Liver (tissue), 9 donors: Measurements from ENCODE around the gene EFCAB7. TPM values are rescaled to one million over a fixed set of nuclear protein-coding genes. Genes with fewer than 3 reads are reported as not detected.
A peak's percentile ranks its signal among the peaks of the same experiment; 100 is the strongest.

Experiments used
- DNase-seq: peaks from one replicate; pipeline ENCODE4 v3.0.0-alpha.2; 2017; ENCODE audit warnings: low spot score
- H3K27ac ChIP-seq, 2 donors: one replicate each; pipeline ENCODE4 v1.7.0; 2013; ENCODE audit warnings: inconsistent platforms in 2 of 2, low read length in 2 of 2, control low read depth in 1 of 2, low read depth in 1 of 2, mild to moderate bottlenecking in 1 of 2
- H3K27me3 ChIP-seq, 4 donors: one replicate each; pipeline versions ENCODE4 v1.6.1 to v1.7.0; 2013; ENCODE audit warnings: low read length in 3 of 4, inconsistent platforms in 1 of 4, mild to moderate bottlenecking in 1 of 4, moderate library complexity in 1 of 4; ENCODE audit not compliant: control insufficient read depth in 4 of 4, insufficient read depth in 4 of 4
- H3K36me3 ChIP-seq, 4 donors: one replicate each; pipeline versions ENCODE4 v1.6.1 to v1.7.0; 2013; ENCODE audit warnings: low read length in 3 of 4, mild to moderate bottlenecking in 3 of 4, low read depth in 1 of 4, moderate library complexity in 1 of 4; ENCODE audit not compliant: control insufficient read depth in 4 of 4, insufficient read depth in 3 of 4
- H3K4me1 ChIP-seq, 4 donors: one replicate each; pipeline versions ENCODE4 v1.6.1 to v1.7.0; 2013; ENCODE audit warnings: low read length in 3 of 4, mild to moderate bottlenecking in 3 of 4, moderate library complexity in 1 of 4; ENCODE audit not compliant: control insufficient read depth in 4 of 4, insufficient read depth in 4 of 4
- H3K4me3 ChIP-seq, 3 donors: one replicate each; pipeline versions ENCODE4 v1.6.1 to v1.7.0; 2013; ENCODE audit warnings: low read length in 3 of 3, control low read depth in 1 of 3, low read depth in 1 of 3, mild to moderate bottlenecking in 1 of 3
- H3K9ac ChIP-seq, 2 donors: one replicate each; pipeline ENCODE4 v1.7.0; 2013; ENCODE audit warnings: low read length in 2 of 2, mild to moderate bottlenecking in 2 of 2, moderate library complexity in 2 of 2, control low read depth in 1 of 2, low read depth in 1 of 2
- H3K9me3 ChIP-seq, 4 donors: one replicate each; pipeline versions ENCODE4 v1.6.1 to v1.7.0; 2013; ENCODE audit warnings: low read length in 3 of 4; ENCODE audit not compliant: control insufficient read depth in 4 of 4
- EGR1 ChIP-seq, 2 donors: IDR thresholded peaks; 2 replicates each; pipeline ENCODE4 v1.6.1; 2016 to 2018; ENCODE audit warnings: antibody characterized with exemption in 2 of 2, low read depth in 2 of 2
- FOXA1 ChIP-seq: IDR thresholded peaks from 2 replicates; pipeline ENCODE4 v1.6.1; 2016; ENCODE audit warnings: antibody characterized with exemption
- FOXA2 ChIP-seq: IDR thresholded peaks from 2 replicates; pipeline ENCODE4 v1.6.1; 2016; ENCODE audit warnings: antibody characterized with exemption
- GABPA ChIP-seq, 2 donors: IDR thresholded peaks in 1 of 2; conservative IDR thresholded peaks in 1 of 2; 2 replicates each; pipeline ENCODE4 v1.6.1; 2016; ENCODE audit warnings: antibody characterized with exemption in 2 of 2, mild to moderate bottlenecking in 1 of 2, moderate library complexity in 1 of 2
- HNF4A ChIP-seq, 2 donors: conservative IDR thresholded peaks; 2 replicates each; pipeline ENCODE4 v1.6.1; 2016; ENCODE audit warnings: antibody characterized with exemption in 2 of 2, mild to moderate bottlenecking in 2 of 2
- HNF4G ChIP-seq: IDR thresholded peaks from 2 replicates; pipeline ENCODE4 v1.6.1; 2016; ENCODE audit warnings: antibody characterized with exemption
- JUND ChIP-seq, 2 donors: IDR thresholded peaks; 2 replicates each; pipeline ENCODE4 v1.6.1; 2016; ENCODE audit warnings: antibody characterized with exemption in 2 of 2
- NR2F2 ChIP-seq: IDR thresholded peaks from 2 replicates; pipeline ENCODE4 v1.6.1; 2016; ENCODE audit warnings: antibody characterized with exemption
- RAD21 ChIP-seq, 2 donors: IDR thresholded peaks; 2 replicates each; pipeline ENCODE4 v1.6.1; 2016; ENCODE audit warnings: antibody characterized with exemption in 2 of 2, mild to moderate bottlenecking in 2 of 2
- RXRA ChIP-seq, 2 donors: IDR thresholded peaks; 2 replicates each; pipeline ENCODE4 v1.6.1; 2017 to 2018; ENCODE audit warnings: antibody characterized with exemption in 2 of 2, mild to moderate bottlenecking in 1 of 2
- SP1 ChIP-seq: IDR thresholded peaks from 2 replicates; pipeline ENCODE4 v1.6.1; 2018; ENCODE audit warnings: antibody characterized with exemption, mild to moderate bottlenecking
- TAF1 ChIP-seq: conservative IDR thresholded peaks from 2 replicates; pipeline ENCODE4 v1.6.1; 2016; ENCODE audit warnings: antibody characterized with exemption, mild to moderate bottlenecking
- YY1 ChIP-seq: IDR thresholded peaks from 2 replicates; pipeline ENCODE4 v1.6.1; 2016; ENCODE audit warnings: antibody characterized with exemption, mild to moderate bottlenecking
- WGBS: extraction: QIAGEN DNeasy Blood & Tissue Kit; methylation state at CpG from one replicate; pipeline ENCODE4 v1.1.7; 2013; 5-methylcytosine and 5-hydroxymethylcytosine counted together
- polyA plus RNA-seq, 2 donors: library from polyadenylated mRNA; stranded (reverse) in 1 of 2; unstranded in 1 of 2; fragments of 200-250 nt in 1 of 2; fragments of >200 nt in 1 of 2; fragmentation: Nextera tagmentation in 1 of 2; extraction: Ambion mirVana in 1 of 2; gene quantifications; one replicate each; pipeline versions ENCODE4 v1.2.1 to v1.2.3, GENCODE V29; 2013 to 2015
- total RNA-seq, 2 donors: library from RNA; depleted of rRNA; stranded (reverse); fragments of >200 nt; gene quantifications; one replicate each; pipeline ENCODE4 v1.2.3, GENCODE V29; 2014
- TF ChIP-seq, protein P1 (sequence below): IDR thresholded peaks from 2 replicates; pipeline ENCODE4 v1.6.1; 2016; ENCODE audit warnings: antibody characterized with exemption
- TF ChIP-seq, protein P2 (sequence below): IDR thresholded peaks from 2 replicates; pipeline ENCODE4 v1.6.1; 2016; ENCODE audit warnings: antibody characterized with exemption, mild to moderate bottlenecking
- TF ChIP-seq, protein P3 (sequence below): IDR thresholded peaks from 2 replicates; pipeline ENCODE4 v1.6.1; 2016; ENCODE audit warnings: antibody characterized with exemption
- TF ChIP-seq, protein P4 (sequence below): fragments of 150-350 bp; IDR thresholded peaks from 2 replicates; pipeline ENCODE4 v1.5.1; 2017; ENCODE audit warnings: improper control_type of control experiment, low read depth, low read length; ENCODE audit not compliant: missing input control
- TF ChIP-seq, protein P5 (sequence below): IDR thresholded peaks from 2 replicates; pipeline ENCODE4 v1.6.1; 2016; ENCODE audit warnings: antibody characterized with exemption
- donor health status: healthy.
- donor health status: healthy.
- donor health status: healthy.
- donor health status: healthy.
- donor health status: healthy.

Gene EFCAB7
- total and polyA plus RNA-seq, 4 donors: 0.70 to 2.6 (median 1.9) TPM

DNA sequence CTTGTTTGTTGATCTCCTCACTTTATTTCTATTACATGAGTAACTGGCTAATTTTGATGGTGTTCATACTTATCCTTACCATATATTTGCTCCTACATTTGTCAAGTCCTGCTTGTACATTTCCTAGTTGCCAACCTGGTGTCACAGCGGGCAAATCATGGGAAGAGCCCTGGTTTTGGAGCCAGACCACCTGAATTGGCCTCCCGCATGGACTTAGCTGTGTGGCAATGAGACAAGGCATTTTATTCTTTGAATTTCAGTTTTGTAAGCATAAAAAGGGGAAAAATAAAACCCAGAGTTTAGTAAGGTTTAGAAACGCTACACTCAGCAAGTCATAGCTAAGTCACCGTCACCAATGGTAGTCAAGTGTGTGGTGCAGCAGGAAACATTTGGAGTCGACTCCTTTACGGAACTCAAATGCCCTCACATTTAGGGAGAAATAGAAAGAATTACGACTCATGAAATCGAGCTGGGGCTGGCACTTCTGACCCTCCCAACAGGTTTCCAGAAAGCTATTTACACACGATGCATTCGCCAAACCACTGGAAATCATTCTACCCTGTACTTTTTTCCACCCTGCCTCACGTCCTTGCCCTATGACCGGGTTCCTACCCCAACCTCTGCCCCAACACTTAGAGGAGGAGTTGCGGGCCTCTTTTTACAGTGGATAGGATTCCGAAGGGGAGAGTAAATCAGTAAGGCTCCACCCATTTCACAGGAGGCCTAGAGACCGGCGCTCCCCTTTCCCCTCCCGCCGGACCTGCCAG, 69.4 kb downstream of the EFCAB7 start:
- no peak for DNase-seq

More for the DNA sequence above, 69.4 kb downstream of the EFCAB7 start:
- no peaks in the 10 kb centered on the region for H3K9me3 ChIP-seq
- 10% methylated on average over 18 of the region's 18 CpGs for WGBS
- no peaks in the 10 kb centered on the region for H3K27me3 ChIP-seq
- H3K27ac ChIP-seq: peak overlapping the region; percentile 93 to 97
- peaks cover 10 to 40% (median 17%) of the 10 kb centered on the region in 4 donors for H3K4me1 ChIP-seq
- H3K4me3 ChIP-seq: peak overlapping the region; percentile 77 to 97 (median 84)
- TF ChIP-seq TAF1 (peak; percentile 91), JUND (IDR thresholded peaks at IDR 0.05) (peak; percentile 89 to 93), YY1 (peak; percentile 83), EGR1 (IDR thresholded peaks at IDR 0.05; ENCODE audit: low read depth in 2 of 2) (peak; percentile 63 to 89), GABPA (IDR thresholded peaks at IDR 0.05 in 1 of 2, conservative IDR thresholded peaks at IDR 0.05 in 1 of 2) (no peak), SP1 (peak; percentile 97), RAD21 (IDR thresholded peaks at IDR 0.05) (peak; percentile 51 to 52), HNF4A (conservative IDR thresholded peaks at IDR 0.05) (peak; percentile 94), FOXA1 (peak; percentile 87), HNF4G (peak; percentile 76), FOXA2 (peak; percentile 85), RXRA (IDR thresholded peaks at IDR 0.05) (peak; percentile 94 to 95), NR2F2 (peak; percentile 29)
- TF ChIP-seq, protein P1, sequence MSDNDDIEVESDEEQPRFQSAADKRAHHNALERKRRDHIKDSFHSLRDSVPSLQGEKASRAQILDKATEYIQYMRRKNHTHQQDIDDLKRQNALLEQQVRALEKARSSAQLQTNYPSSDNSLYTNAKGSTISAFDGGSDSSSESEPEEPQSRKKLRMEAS: peak; percentile 85
- TF ChIP-seq, protein P2, sequence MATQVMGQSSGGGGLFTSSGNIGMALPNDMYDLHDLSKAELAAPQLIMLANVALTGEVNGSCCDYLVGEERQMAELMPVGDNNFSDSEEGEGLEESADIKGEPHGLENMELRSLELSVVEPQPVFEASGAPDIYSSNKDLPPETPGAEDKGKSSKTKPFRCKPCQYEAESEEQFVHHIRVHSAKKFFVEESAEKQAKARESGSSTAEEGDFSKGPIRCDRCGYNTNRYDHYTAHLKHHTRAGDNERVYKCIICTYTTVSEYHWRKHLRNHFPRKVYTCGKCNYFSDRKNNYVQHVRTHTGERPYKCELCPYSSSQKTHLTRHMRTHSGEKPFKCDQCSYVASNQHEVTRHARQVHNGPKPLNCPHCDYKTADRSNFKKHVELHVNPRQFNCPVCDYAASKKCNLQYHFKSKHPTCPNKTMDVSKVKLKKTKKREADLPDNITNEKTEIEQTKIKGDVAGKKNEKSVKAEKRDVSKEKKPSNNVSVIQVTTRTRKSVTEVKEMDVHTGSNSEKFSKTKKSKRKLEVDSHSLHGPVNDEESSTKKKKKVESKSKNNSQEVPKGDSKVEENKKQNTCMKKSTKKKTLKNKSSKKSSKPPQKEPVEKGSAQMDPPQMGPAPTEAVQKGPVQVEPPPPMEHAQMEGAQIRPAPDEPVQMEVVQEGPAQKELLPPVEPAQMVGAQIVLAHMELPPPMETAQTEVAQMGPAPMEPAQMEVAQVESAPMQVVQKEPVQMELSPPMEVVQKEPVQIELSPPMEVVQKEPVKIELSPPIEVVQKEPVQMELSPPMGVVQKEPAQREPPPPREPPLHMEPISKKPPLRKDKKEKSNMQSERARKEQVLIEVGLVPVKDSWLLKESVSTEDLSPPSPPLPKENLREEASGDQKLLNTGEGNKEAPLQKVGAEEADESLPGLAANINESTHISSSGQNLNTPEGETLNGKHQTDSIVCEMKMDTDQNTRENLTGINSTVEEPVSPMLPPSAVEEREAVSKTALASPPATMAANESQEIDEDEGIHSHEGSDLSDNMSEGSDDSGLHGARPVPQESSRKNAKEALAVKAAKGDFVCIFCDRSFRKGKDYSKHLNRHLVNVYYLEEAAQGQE: peak; percentile 92
- TF ChIP-seq, protein P3, sequence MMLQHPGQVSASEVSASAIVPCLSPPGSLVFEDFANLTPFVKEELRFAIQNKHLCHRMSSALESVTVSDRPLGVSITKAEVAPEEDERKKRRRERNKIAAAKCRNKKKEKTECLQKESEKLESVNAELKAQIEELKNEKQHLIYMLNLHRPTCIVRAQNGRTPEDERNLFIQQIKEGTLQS: peak; percentile 80
- TF ChIP-seq, protein P4, sequence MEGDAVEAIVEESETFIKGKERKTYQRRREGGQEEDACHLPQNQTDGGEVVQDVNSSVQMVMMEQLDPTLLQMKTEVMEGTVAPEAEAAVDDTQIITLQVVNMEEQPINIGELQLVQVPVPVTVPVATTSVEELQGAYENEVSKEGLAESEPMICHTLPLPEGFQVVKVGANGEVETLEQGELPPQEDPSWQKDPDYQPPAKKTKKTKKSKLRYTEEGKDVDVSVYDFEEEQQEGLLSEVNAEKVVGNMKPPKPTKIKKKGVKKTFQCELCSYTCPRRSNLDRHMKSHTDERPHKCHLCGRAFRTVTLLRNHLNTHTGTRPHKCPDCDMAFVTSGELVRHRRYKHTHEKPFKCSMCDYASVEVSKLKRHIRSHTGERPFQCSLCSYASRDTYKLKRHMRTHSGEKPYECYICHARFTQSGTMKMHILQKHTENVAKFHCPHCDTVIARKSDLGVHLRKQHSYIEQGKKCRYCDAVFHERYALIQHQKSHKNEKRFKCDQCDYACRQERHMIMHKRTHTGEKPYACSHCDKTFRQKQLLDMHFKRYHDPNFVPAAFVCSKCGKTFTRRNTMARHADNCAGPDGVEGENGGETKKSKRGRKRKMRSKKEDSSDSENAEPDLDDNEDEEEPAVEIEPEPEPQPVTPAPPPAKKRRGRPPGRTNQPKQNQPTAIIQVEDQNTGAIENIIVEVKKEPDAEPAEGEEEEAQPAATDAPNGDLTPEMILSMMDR: no peak
- TF ChIP-seq, protein P5, sequence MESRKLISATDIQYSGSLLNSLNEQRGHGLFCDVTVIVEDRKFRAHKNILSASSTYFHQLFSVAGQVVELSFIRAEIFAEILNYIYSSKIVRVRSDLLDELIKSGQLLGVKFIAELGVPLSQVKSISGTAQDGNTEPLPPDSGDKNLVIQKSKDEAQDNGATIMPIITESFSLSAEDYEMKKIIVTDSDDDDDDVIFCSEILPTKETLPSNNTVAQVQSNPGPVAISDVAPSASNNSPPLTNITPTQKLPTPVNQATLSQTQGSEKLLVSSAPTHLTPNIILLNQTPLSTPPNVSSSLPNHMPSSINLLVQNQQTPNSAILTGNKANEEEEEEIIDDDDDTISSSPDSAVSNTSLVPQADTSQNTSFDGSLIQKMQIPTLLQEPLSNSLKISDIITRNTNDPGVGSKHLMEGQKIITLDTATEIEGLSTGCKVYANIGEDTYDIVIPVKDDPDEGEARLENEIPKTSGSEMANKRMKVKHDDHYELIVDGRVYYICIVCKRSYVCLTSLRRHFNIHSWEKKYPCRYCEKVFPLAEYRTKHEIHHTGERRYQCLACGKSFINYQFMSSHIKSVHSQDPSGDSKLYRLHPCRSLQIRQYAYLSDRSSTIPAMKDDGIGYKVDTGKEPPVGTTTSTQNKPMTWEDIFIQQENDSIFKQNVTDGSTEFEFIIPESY: peak; percentile 84
- H3K36me3 ChIP-seq: no peaks in the 10 kb centered on the region
- H3K9ac ChIP-seq: peak overlapping the region; percentile 93 to 96
